HepG2 (cell line): ENCODE data around the gene DRAP1. TPM values are rescaled to one million over a fixed set of nuclear protein-coding genes. Genes with fewer than 3 reads are reported as not detected.

Source experiments
- CENPX ChIP-seq: sonication (generic); formaldehyde crosslinking; IDR thresholded peaks from 2 replicates; pipeline ENCODE4 v1.9.0; 2021; ENCODE audit warnings: mild to moderate bottlenecking, missing genetic modification reagents, moderate library complexity
- FOXJ3 ChIP-seq: sonication (generic); formaldehyde crosslinking; IDR thresholded peaks from 2 replicates; pipeline ENCODE4 v1.4.0; 2020; ENCODE audit warnings: missing genetic modification reagents, mild to moderate bottlenecking, borderline replicate concordance
- MATR3 ChIP-seq: sonication (generic); formaldehyde crosslinking; IDR thresholded peaks from 2 replicates; pipeline ENCODE4 v1.4.0; 2020; ENCODE audit warnings: missing genetic modification reagents
- NR1H2 ChIP-seq: sonication (generic); formaldehyde crosslinking; IDR thresholded peaks from 2 replicates; pipeline ENCODE4 v1.8.1; 2022; ENCODE audit warnings: low read depth, missing genetic modification reagents, borderline replicate concordance
- PRDM15 ChIP-seq: sonication (generic); formaldehyde crosslinking; IDR thresholded peaks from 2 replicates; pipeline ENCODE4 v1.4.0; 2020; ENCODE audit warnings: missing genetic modification reagents
- RAD21 ChIP-seq: fragments of 450-650 bp; formaldehyde crosslinking; IDR thresholded peaks from 2 replicates; pipeline ENCODE4 v1.5.0; 2020; ENCODE audit warnings: mild to moderate bottlenecking
- SAP130 ChIP-seq: IDR thresholded peaks from 2 replicates; pipeline ENCODE4 v1.6.1; 2016; ENCODE audit warnings: low read depth
- SRF ChIP-seq: IDR thresholded peaks from 2 replicates; pipeline ENCODE4 v1.6.1; 2011; ENCODE audit warnings: mild to moderate bottlenecking, low read depth, low read length, moderate library complexity
- TARDBP ChIP-seq: sonication (generic); formaldehyde crosslinking; IDR thresholded peaks from 2 replicates; pipeline ENCODE4 v1.8.0; 2022; ENCODE audit warnings: mild to moderate bottlenecking, missing genetic modification reagents
- ZFAT ChIP-seq: sonication (generic); formaldehyde crosslinking; conservative IDR thresholded peaks from 2 replicates; pipeline ENCODE4 v1.8.1; 2023; ENCODE audit warnings: missing genetic modification reagents, inconsistent platforms
- ZFP36L2 ChIP-seq: sonication (generic); formaldehyde crosslinking; IDR thresholded peaks from 2 replicates; pipeline ENCODE4 v1.4.0; 2020; ENCODE audit warnings: missing genetic modification reagents
- ZNF274 ChIP-seq: sonication (generic); formaldehyde crosslinking; IDR thresholded peaks from 2 replicates; pipeline ENCODE4 v1.5.1; 2020; ENCODE audit warnings: mild to moderate bottlenecking, missing genetic modification reagents
- ZNF562 ChIP-seq: sonication (generic); formaldehyde crosslinking; IDR thresholded peaks from 2 replicates; pipeline ENCODE4 v1.8.0; 2022; ENCODE audit warnings: missing genetic modification reagents, borderline replicate concordance
- ZNF605 ChIP-seq: sonication (generic); formaldehyde crosslinking; IDR thresholded peaks from 2 replicates; pipeline ENCODE4 v1.8.0; 2022; ENCODE audit warnings: mild to moderate bottlenecking, missing genetic modification reagents
- ZNF740 ChIP-seq: sonication (generic); formaldehyde crosslinking; IDR thresholded peaks from 2 replicates; pipeline ENCODE4 v1.4.0; 2020; ENCODE audit warnings: missing genetic modification reagents
- ZNF746 ChIP-seq: sonication (generic); formaldehyde crosslinking; IDR thresholded peaks from 2 replicates; pipeline ENCODE4 v1.8.0; 2022; ENCODE audit warnings: mild to moderate bottlenecking, missing genetic modification reagents
- polyA plus RNA-seq, 8 experiments: library from polyadenylated mRNA; depleted of rRNA in 3 of 8; stranded (reverse) in 7 of 8; unstranded in 1 of 8; fragments of >200 nt; fragmentation: Illumina TruSeq in 4 of 8; extraction: Trizol in 4 of 8; gene quantifications; 2 replicates each; pipeline versions ENCODE4 v1.2.1 to v1.2.3, GENCODE V29; 2011 to 2016; ENCODE audit warnings: low read depth in 4 of 8, missing spikeins in 1 of 8, mixed read lengths in 1 of 8; ENCODE audit not compliant: insufficient read depth in 1 of 8
- total RNA-seq, 5 experiments: library from RNA; depleted of rRNA; stranded (reverse); fragments of >200 nt; fragmentation: Illumina TruSeq; extraction: Trizol; gene quantifications; 2 replicates each; pipeline ENCODE4 v1.2.3, GENCODE V29; 2016; ENCODE audit warnings: low read depth in 1 of 5
- TF ChIP-seq, protein P1 (sequence below): sonication (generic); formaldehyde crosslinking; IDR thresholded peaks from 2 replicates; pipeline ENCODE4 v1.9.0; 2021; ENCODE audit warnings: missing genetic modification reagents, borderline replicate concordance
- TF ChIP-seq, protein P2 (sequence below): sonication (generic); formaldehyde crosslinking; IDR thresholded peaks from 2 replicates; pipeline ENCODE4 v1.8.0; 2022; ENCODE audit warnings: low read depth, missing genetic modification reagents
- TF ChIP-seq, protein P3 (sequence below): sonication (generic); formaldehyde crosslinking; IDR thresholded peaks from 2 replicates; pipeline ENCODE4 v1.5.0; 2020; ENCODE audit warnings: mild to moderate bottlenecking, missing genetic modification reagents, moderate library complexity

DRAP1 gene
- total and polyA plus RNA-seq, 2 of the 13 experiments (the other 11 are each of a cell fraction or from before 2014, with no cell fraction given), result 46.8 to 52.3 TPM

DNA sequence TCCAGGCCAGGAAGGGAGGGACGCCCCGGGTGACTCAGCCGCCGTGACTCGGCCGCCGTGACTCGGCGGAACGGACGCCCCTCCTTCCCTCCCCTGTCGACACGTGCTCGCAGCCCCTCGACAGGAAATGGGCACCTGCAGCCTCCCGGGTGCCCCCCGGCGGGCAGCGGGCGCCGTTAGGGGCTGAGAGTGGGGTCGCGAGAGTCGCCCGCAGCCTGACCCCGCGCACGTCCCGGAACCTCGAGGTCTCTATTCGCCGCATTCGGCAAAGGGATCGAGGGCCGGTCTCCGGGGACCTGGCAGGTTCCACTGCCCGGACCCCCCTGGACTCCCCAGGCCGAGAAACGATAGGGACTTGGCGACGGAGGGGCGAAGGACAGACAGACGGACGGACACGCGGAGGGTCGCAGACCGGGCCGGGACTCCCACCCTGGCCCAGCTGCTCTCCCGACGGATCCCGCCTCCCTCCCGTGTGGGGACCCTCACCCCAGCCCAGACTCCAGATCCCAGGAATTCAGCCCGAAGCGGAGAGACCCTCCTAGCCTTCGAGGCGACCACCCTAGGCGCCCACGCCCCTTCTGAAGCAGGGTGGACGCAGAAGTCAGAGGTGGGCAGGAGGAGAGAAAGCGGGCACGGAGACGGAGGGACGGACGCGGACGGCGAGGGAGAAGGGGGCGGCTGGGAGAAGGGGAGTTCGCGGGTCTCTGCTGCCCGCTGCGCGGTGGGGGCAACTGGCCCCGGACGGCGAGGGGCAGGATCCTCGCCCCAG is 19.7 kb upstream of the DRAP1 start (continued):
- TF ChIP-seq, protein P1, sequence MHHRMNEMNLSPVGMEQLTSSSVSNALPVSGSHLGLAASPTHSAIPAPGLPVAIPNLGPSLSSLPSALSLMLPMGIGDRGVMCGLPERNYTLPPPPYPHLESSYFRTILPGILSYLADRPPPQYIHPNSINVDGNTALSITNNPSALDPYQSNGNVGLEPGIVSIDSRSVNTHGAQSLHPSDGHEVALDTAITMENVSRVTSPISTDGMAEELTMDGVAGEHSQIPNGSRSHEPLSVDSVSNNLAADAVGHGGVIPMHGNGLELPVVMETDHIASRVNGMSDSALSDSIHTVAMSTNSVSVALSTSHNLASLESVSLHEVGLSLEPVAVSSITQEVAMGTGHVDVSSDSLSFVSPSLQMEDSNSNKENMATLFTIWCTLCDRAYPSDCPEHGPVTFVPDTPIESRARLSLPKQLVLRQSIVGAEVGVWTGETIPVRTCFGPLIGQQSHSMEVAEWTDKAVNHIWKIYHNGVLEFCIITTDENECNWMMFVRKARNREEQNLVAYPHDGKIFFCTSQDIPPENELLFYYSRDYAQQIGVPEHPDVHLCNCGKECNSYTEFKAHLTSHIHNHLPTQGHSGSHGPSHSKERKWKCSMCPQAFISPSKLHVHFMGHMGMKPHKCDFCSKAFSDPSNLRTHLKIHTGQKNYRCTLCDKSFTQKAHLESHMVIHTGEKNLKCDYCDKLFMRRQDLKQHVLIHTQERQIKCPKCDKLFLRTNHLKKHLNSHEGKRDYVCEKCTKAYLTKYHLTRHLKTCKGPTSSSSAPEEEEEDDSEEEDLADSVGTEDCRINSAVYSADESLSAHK (CRISPR knock-in tag), result no peak; the same call in 1 of the 2 replicates
- TF ChIP-seq ZNF746 (CRISPR knock-in tag) (peak; percentile 79), RAD21 (CRISPR knock-in tag) (peak; percentile 42), SAP130 (CRISPR knock-in tag) (peak; percentile 83), MATR3 (CRISPR knock-in tag) (no peak), ZFP36L2 (CRISPR knock-in tag) (no peak), TARDBP (CRISPR knock-in tag) (peak; percentile 63; the same call in 1 of the 2 replicates), ZNF740 (CRISPR knock-in tag) (no peak), NR1H2 (CRISPR knock-in tag) (no peak), FOXJ3 (CRISPR knock-in tag) (no peak), ZFAT (CRISPR knock-in tag) (no peak), PRDM15 (CRISPR knock-in tag) (peak; percentile 56; the same call in 1 of the 2 replicates), ZNF274 (no peak), ZNF562 (CRISPR knock-in tag) (no peak), CENPX (CRISPR knock-in tag) (no peak), ZNF605 (CRISPR knock-in tag) (peak; percentile 87), SRF (no peak)
- TF ChIP-seq, protein P2, sequence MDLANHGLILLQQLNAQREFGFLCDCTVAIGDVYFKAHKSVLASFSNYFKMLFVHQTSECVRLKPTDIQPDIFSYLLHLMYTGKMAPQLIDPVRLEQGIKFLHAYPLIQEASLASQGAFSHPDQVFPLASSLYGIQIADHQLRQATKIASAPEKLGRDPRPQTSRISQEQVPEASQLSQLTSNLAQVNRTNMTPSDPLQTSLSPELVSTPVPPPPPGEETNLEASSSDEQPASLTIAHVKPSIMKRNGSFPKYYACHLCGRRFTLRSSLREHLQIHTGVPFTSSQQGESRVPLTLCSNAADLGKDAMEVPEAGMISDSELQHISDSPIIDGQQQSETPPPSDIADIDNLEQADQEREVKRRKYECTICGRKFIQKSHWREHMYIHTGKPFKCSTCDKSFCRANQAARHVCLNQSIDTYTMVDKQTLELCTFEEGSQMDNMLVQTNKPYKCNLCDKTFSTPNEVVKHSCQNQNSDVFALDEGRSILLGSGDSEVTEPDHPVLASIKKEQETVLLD, result peak; percentile 93
- TF ChIP-seq, protein P3, sequence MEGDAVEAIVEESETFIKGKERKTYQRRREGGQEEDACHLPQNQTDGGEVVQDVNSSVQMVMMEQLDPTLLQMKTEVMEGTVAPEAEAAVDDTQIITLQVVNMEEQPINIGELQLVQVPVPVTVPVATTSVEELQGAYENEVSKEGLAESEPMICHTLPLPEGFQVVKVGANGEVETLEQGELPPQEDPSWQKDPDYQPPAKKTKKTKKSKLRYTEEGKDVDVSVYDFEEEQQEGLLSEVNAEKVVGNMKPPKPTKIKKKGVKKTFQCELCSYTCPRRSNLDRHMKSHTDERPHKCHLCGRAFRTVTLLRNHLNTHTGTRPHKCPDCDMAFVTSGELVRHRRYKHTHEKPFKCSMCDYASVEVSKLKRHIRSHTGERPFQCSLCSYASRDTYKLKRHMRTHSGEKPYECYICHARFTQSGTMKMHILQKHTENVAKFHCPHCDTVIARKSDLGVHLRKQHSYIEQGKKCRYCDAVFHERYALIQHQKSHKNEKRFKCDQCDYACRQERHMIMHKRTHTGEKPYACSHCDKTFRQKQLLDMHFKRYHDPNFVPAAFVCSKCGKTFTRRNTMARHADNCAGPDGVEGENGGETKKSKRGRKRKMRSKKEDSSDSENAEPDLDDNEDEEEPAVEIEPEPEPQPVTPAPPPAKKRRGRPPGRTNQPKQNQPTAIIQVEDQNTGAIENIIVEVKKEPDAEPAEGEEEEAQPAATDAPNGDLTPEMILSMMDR (CRISPR knock-in tag), result peak; percentile 51
